SJSA1 (cell line): Measurements from ENCODE around the gene TAF1B. TPM values are rescaled to one million over a fixed set of nuclear protein-coding genes. Genes with fewer than 3 reads are reported as not detected.
A peak's percentile ranks its signal among the peaks of the same experiment; 100 is the strongest.

Experiments used
- DNase-seq, 2 experiments: peaks; one replicate each; pipeline ENCODE4 v3.0.0-alpha.2; 2015 to 2020; ENCODE audit warnings: low spot score in 2 of 2, low read depth in 1 of 2
- H3K27ac ChIP-seq: fragments of 250-450 bp; sonication (Bioruptor Pico); 2 replicates; pipeline ENCODE4 v1.5.1; 2020; ENCODE audit warnings: mild to moderate bottlenecking, moderate library complexity
- H3K27me3 ChIP-seq: fragments of 250-450 bp; sonication (Bioruptor Pico); replicated peaks from 2 replicates; pipeline ENCODE4 v1.5.1; 2020; ENCODE audit warnings: mild to moderate bottlenecking, moderate library complexity
- H3K36me3 ChIP-seq: fragments of 250-450 bp; sonication (Bioruptor Pico); 2 replicates; pipeline ENCODE4 v1.5.1; 2020; ENCODE audit warnings: mild to moderate bottlenecking
- H3K4me1 ChIP-seq: fragments of 250-450 bp; sonication (Bioruptor Pico); replicated peaks from 2 replicates; pipeline ENCODE4 v1.6.1; 2021; ENCODE audit warnings: mild to moderate bottlenecking
- H3K4me3 ChIP-seq: fragments of 250-450 bp; sonication (Bioruptor Pico); 2 replicates; pipeline ENCODE4 v1.5.1; 2020; ENCODE audit warnings: mild to moderate bottlenecking
- H3K9me3 ChIP-seq: fragments of 250-450 bp; sonication (Bioruptor Pico); replicated peaks from 2 replicates; pipeline ENCODE4 v1.5.1; 2020; ENCODE audit warnings: mild to moderate bottlenecking
- total RNA-seq: library from RNA; depleted of rRNA; stranded (reverse); fragments of >200 nt; shearing (Covaris generic); gene quantifications from 2 replicates; pipeline ENCODE4 v1.2.3, GENCODE V29; 2014

Gene TAF1B
- total RNA-seq, 1 experiment from 2014 or later: 35.6 TPM

GRCh38 chr2:9937968-9938367, 94.7 kb downstream of the TAF1B start:
- no peak overlapping the region for H3K27ac ChIP-seq
- no peak for DNase-seq
- no peaks in the 10 kb centered on the region for H3K27me3 ChIP-seq
- no peaks in the 10 kb centered on the region for H3K9me3 ChIP-seq
- peaks cover 8% of the 10 kb centered on the region for H3K36me3 ChIP-seq
- no peak overlapping the region for H3K4me3 ChIP-seq
- H3K4me1 ChIP-seq: peaks cover 14% of the 10 kb centered on the region

- DNase-seq: no peak
- H3K36me3 ChIP-seq: no peaks in the 10 kb centered on the region
- H3K4me3 ChIP-seq: no peak overlapping the region
- no peak overlapping the region for H3K27ac ChIP-seq
- no peaks in the 10 kb centered on the region for H3K9me3 ChIP-seq
- no peaks in the 10 kb centered on the region for H3K27me3 ChIP-seq
- H3K4me1 ChIP-seq: peaks cover 14% of the 10 kb centered on the region
Observed at GRCh38 chr2:9939587-9940485, 96.6 kb downstream of the TAF1B start.

- Histone ChIP-seq H3K4me1 (peaks cover 14% of the 10 kb centered on the region), H3K36me3 (no peaks in the 10 kb centered on the region), H3K4me3 (no peak overlapping the region), H3K27me3 (no peaks in the 10 kb centered on the region), H3K27ac (peak overlapping the region; percentile 70), H3K9me3 (no peaks in the 10 kb centered on the region)
- DNase-seq: peak in 1 of 2 experiments; percentile 69
Observed at GRCh38 chr2:9941196-9941995, 98.1 kb downstream of the TAF1B start.

GRCh38 chr2:9941996-9942390, 98.7 kb downstream of the TAF1B start:
- DNase-seq: no peak
- Histone ChIP-seq H3K9me3 (no peaks in the 10 kb centered on the region), H3K27ac (no peak overlapping the region), H3K4me3 (no peak overlapping the region), H3K36me3 (no peaks in the 10 kb centered on the region), H3K4me1 (peaks cover 18% of the 10 kb centered on the region), H3K27me3 (no peaks in the 10 kb centered on the region)

GRCh38 chr2:9944330-9944758, 101.1 kb downstream of the TAF1B start:
- no peaks in the 10 kb centered on the region for H3K36me3 ChIP-seq
- H3K27me3 ChIP-seq: no peaks in the 10 kb centered on the region
- no peaks in the 10 kb centered on the region for H3K9me3 ChIP-seq
- DNase-seq: no peak
- peaks cover 26% of the 10 kb centered on the region for H3K4me1 ChIP-seq
- no peak overlapping the region for H3K4me3 ChIP-seq
- no peak overlapping the region for H3K27ac ChIP-seq

GRCh38 chr2:9945596-9945995, 102.3 kb downstream of the TAF1B start:
- Histone ChIP-seq H3K27me3 (no peaks in the 10 kb centered on the region), H3K36me3 (no peaks in the 10 kb centered on the region), H3K9me3 (no peaks in the 10 kb centered on the region), H3K4me1 (peaks cover 25% of the 10 kb centered on the region), H3K4me3 (no peak overlapping the region), H3K27ac (no peak overlapping the region)
- DNase-seq: no peak

- Histone ChIP-seq H3K27me3 (no peaks in the 10 kb centered on the region), H3K4me1 (peaks cover 24% of the 10 kb centered on the region), H3K27ac (no peak overlapping the region), H3K36me3 (no peaks in the 10 kb centered on the region), H3K9me3 (no peaks in the 10 kb centered on the region), H3K4me3 (no peak overlapping the region)
- DNase-seq: no peak
Observed at GRCh38 chr2:9946076-9946475, 102.8 kb downstream of the TAF1B start.

GRCh38 chr2:9946818-9947217, 103.5 kb downstream of the TAF1B start:
- Histone ChIP-seq H3K36me3 (no peaks in the 10 kb centered on the region), H3K4me3 (no peak overlapping the region), H3K27me3 (no peaks in the 10 kb centered on the region), H3K27ac (no peak overlapping the region), H3K4me1 (peaks cover 17% of the 10 kb centered on the region), H3K9me3 (no peaks in the 10 kb centered on the region)
- no peak for DNase-seq

- Histone ChIP-seq H3K4me3 (no peak overlapping the region), H3K9me3 (no peaks in the 10 kb centered on the region), H3K4me1 (peaks cover 29% of the 10 kb centered on the region), H3K27ac (no peak overlapping the region), H3K36me3 (no peaks in the 10 kb centered on the region), H3K27me3 (no peaks in the 10 kb centered on the region)
- DNase-seq: no peak
Observed at GRCh38 chr2:9948721-9949120, 105.4 kb downstream of the TAF1B start.

GRCh38 chr2:9949239-9949991, 106.1 kb downstream of the TAF1B start:
- no peaks in the 10 kb centered on the region for H3K36me3 ChIP-seq
- H3K4me3 ChIP-seq: no peak overlapping the region
- H3K27me3 ChIP-seq: no peaks in the 10 kb centered on the region

GRCh38 chr2:9949992-9950520, 106.8 kb downstream of the TAF1B start:
- DNase-seq: no peak
- Histone ChIP-seq H3K27ac (no peak overlapping the region), H3K27me3 (no peaks in the 10 kb centered on the region), H3K9me3 (no peaks in the 10 kb centered on the region), H3K4me3 (no peak overlapping the region), H3K4me1 (peaks cover 37% of the 10 kb centered on the region), H3K36me3 (no peaks in the 10 kb centered on the region)

More at GRCh38 chr2:9949239-9949991, 106.1 kb downstream of the TAF1B start:
- H3K4me1 ChIP-seq: peaks cover 36% of the 10 kb centered on the region
- no peak overlapping the region for H3K27ac ChIP-seq
- DNase-seq: no peak
- H3K9me3 ChIP-seq: no peaks in the 10 kb centered on the region

- H3K27me3 ChIP-seq: no peaks in the 10 kb centered on the region
- no peaks in the 10 kb centered on the region for H3K36me3 ChIP-seq
- H3K4me3 ChIP-seq: peak overlapping the region; percentile 90
- no peaks in the 10 kb centered on the region for H3K9me3 ChIP-seq
- H3K4me1 ChIP-seq: peaks cover 37% of the 10 kb centered on the region
- peak; percentile 45 to 65 for DNase-seq
- no peak overlapping the region for H3K27ac ChIP-seq
Observed at GRCh38 chr2:9950521-9951271, 107.4 kb downstream of the TAF1B start.

- Histone ChIP-seq H3K27ac (no peak overlapping the region), H3K9me3 (no peaks in the 10 kb centered on the region), H3K4me3 (peak overlapping the region; percentile 90), H3K4me1 (peaks cover 37% of the 10 kb centered on the region), H3K36me3 (no peaks in the 10 kb centered on the region), H3K27me3 (no peaks in the 10 kb centered on the region)
- no peak for DNase-seq
Observed at GRCh38 chr2:9951272-9951521, 107.9 kb downstream of the TAF1B start.
